Parathyroid adenoma (tissue), 2 donors: ENCODE measurements around the gene C2orf15.

Experiments used
- H2AFZ ChIP-seq: fragments of 300-600 bp; sonication (generic); one replicate; pipeline ENCODE4 v1.7.0; 2017; ENCODE audit warnings: antibody characterized with exemption, mild to moderate bottlenecking
- H3K27ac ChIP-seq: fragments of 300-600 bp; sonication (generic); one replicate; pipeline ENCODE4 v1.7.0; 2017
- H3K27me3 ChIP-seq: fragments of 300-600 bp; sonication (generic); one replicate; pipeline ENCODE4 v1.7.0; 2017; ENCODE audit warnings: low read length; ENCODE audit not compliant: control insufficient read depth, insufficient read depth
- H3K36me3 ChIP-seq: fragments of 300-600 bp; sonication (generic); one replicate; pipeline ENCODE4 v1.7.0; 2017; ENCODE audit warnings: low read length; ENCODE audit not compliant: control insufficient read depth, insufficient read depth
- H3K4me1 ChIP-seq: fragments of 300-600 bp; sonication (generic); one replicate; pipeline ENCODE4 v1.7.0; 2017; ENCODE audit warnings: control low read depth
- H3K4me2 ChIP-seq: fragments of 300-600 bp; sonication (generic); one replicate; pipeline ENCODE4 v1.7.0; 2017; ENCODE audit warnings: low read length
- H3K4me3 ChIP-seq: fragments of 300-600 bp; sonication (generic); one replicate; pipeline ENCODE4 v1.7.0; 2017; ENCODE audit warnings: low read depth, low read length
- H3K79me2 ChIP-seq: fragments of 300-600 bp; sonication (generic); one replicate; pipeline ENCODE4 v1.7.0; 2017; ENCODE audit warnings: control low read depth
- H3K9ac ChIP-seq: fragments of 300-600 bp; sonication (generic); one replicate; pipeline ENCODE4 v1.7.0; 2017; ENCODE audit warnings: mild to moderate bottlenecking
- H3K9me3 ChIP-seq: fragments of 300-600 bp; sonication (generic); one replicate; pipeline ENCODE4 v1.7.0; 2017; ENCODE audit warnings: low read length; ENCODE audit not compliant: control insufficient read depth
- TF ChIP-seq, protein P1 (sequence below): fragments of 300-600 bp; sonication (generic); IDR thresholded peaks from one replicate; pipeline ENCODE4 v1.7.0; 2017; ENCODE audit warnings: antibody characterized with exemption, mild to moderate bottlenecking
- donor health status: primary hyperparathyroidism.

The C2orf15 gene

DNA sequence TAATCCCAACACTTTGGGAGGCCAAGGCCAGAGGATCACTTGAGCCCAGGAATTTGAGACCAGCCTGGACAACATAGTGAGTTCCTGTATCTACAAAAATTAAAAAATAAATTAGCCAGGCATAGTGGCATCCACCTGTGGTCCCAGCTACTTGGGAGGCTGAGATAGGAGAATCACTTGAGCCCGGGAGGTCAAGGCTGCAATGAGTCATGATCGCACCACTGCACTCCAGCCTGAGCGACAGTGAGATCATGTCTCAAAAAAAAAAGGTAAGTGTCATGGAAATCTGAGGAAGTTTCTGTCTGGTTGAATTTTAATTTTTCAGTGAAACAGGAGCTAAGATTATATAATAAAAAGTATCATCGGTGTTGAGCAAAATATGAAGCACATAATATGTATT is 2.5 kb upstream of the C2orf15 start:
- Histone ChIP-seq H3K4me3 (no peak overlapping the region), H2AFZ (no peak overlapping the region), H3K36me3 (no peaks in the 10 kb centered on the region), H3K9me3 (no peaks in the 10 kb centered on the region), H3K27ac (no peak overlapping the region), H3K4me1 (peaks cover 6% of the 10 kb centered on the region), H3K27me3 (no peaks in the 10 kb centered on the region), H3K9ac (no peak overlapping the region), H3K79me2 (no peaks in the 10 kb centered on the region), H3K4me2 (no peak overlapping the region)
- TF ChIP-seq, protein P1, sequence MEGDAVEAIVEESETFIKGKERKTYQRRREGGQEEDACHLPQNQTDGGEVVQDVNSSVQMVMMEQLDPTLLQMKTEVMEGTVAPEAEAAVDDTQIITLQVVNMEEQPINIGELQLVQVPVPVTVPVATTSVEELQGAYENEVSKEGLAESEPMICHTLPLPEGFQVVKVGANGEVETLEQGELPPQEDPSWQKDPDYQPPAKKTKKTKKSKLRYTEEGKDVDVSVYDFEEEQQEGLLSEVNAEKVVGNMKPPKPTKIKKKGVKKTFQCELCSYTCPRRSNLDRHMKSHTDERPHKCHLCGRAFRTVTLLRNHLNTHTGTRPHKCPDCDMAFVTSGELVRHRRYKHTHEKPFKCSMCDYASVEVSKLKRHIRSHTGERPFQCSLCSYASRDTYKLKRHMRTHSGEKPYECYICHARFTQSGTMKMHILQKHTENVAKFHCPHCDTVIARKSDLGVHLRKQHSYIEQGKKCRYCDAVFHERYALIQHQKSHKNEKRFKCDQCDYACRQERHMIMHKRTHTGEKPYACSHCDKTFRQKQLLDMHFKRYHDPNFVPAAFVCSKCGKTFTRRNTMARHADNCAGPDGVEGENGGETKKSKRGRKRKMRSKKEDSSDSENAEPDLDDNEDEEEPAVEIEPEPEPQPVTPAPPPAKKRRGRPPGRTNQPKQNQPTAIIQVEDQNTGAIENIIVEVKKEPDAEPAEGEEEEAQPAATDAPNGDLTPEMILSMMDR, result no peak

DNA sequence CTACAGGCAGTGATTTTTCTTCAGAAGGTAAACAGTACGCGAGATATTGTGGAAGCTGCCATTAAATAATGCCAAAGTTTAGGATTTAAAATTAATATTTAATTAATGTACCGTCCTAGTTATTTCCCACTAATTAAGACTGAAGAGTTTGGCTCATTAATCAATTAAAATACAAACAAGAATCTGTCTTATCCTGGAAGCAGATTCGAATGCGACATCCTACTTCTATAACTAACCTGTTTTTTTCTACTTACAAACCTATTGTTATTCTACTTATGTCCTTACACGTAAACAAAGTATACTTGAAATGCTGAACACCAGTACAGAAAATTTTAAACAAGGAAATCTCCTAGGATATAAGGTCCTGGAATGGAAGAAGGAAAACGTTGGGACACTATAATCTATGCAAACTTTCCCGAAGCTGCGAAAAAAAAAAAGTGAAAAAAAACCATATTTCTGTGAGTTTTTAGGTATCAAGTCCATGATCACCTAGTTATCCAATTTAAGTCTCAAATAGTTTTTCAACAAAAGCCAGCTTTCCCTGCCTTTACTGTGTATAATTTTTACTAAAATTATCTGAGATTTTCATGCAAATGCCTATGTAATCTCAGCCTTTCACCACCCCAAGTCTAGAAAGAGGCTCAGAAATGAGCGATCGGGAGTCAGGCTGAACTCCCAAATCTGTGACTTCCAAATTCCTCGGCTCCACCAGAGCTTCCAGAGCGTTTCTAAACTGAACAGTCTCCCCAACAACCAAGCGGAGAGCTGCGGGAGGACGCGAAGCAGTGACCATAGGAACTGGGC is 1.2 kb upstream of the C2orf15 start:
- H3K79me2 ChIP-seq, result no peaks in the 10 kb centered on the region
- H3K36me3 ChIP-seq, result no peaks in the 10 kb centered on the region
- peak overlapping the region; percentile 97 for H2AFZ ChIP-seq
- peak overlapping the region; percentile 93 for H3K27ac ChIP-seq
- peak overlapping the region; percentile 62 for H3K4me2 ChIP-seq
- no peaks in the 10 kb centered on the region for H3K9me3 ChIP-seq
- TF ChIP-seq, protein P1, result no peak
- peaks cover 6% of the 10 kb centered on the region for H3K4me1 ChIP-seq
- H3K9ac ChIP-seq, result no peak overlapping the region
- peak overlapping the region; percentile 65 for H3K4me3 ChIP-seq
- H3K27me3 ChIP-seq, result no peaks in the 10 kb centered on the region

DNA sequence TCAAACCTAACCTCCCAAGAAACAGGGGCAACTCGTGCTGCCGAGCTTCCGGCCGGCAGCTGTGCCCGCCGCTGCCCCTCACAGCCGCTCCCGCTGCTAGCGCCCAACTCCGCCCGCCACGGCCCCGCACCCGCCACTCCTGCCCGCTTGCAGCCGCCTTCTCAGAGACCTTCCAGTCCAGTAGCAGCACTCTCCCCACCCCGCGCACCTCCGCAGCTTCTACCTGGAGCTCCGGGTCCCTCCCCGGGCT is 722 bp upstream of the C2orf15 start:
- no peaks in the 10 kb centered on the region for H3K9me3 ChIP-seq
- peak overlapping the region; percentile 65 for H3K4me3 ChIP-seq
- H3K27ac ChIP-seq, result peak overlapping the region; percentile 93

DNA sequence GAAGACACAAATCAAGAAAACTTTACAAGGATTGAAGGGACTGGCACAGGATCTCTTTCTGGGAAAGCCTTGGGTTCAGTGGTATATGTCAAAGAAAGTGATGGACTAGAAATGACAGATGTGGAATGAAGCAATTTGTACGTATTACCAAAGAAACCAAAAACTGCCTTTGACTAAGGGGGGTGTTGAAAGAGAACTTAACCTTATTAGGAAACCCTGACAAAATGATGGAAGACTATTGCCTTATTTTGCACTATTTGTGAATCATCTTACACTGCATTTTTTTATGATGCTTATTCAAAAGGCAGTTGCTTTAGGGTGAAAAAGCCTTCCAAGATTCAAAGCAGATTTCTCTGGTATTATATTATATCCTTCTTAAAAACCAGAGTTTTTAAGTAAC is 9.2 kb downstream of the C2orf15 start:
- Histone ChIP-seq H3K4me3 (no peak overlapping the region), H3K36me3 (no peaks in the 10 kb centered on the region), H3K4me2 (no peak overlapping the region), H3K79me2 (peaks cover 2% of the 10 kb centered on the region), H3K27me3 (no peaks in the 10 kb centered on the region), H2AFZ (no peak overlapping the region), H3K9me3 (no peaks in the 10 kb centered on the region), H3K9ac (no peak overlapping the region), H3K4me1 (peaks cover 3% of the 10 kb centered on the region), H3K27ac (no peak overlapping the region)
- TF ChIP-seq, protein P1, result no peak

More for the DNA sequence above, 722 bp upstream of the C2orf15 start:
- Histone ChIP-seq H3K4me2 (peak overlapping the region; percentile 62), H3K79me2 (no peaks in the 10 kb centered on the region), H3K9ac (peak overlapping the region; percentile 65), H3K4me1 (peaks cover 6% of the 10 kb centered on the region), H2AFZ (peak overlapping the region; percentile 97), H3K27me3 (no peaks in the 10 kb centered on the region), H3K36me3 (no peaks in the 10 kb centered on the region)
- TF ChIP-seq, protein P1, result no peak
